ENCODE results near the gene TMEM144.
"Not testable (repeated sequence)": the region's sequence is repeated elsewhere in the genome, so short reads cannot be mapped to it uniquely, and the experiment has no call there.

TMEM144 gene

GRCh38 chr4:158236304-158237030 is 26.2 kb downstream of the TMEM144 start:
- DNase-seq (ENCODE audit: low read depth), result no peak

GRCh38 chr4:158238575-158238974 is 28.3 kb downstream of the TMEM144 start:
- no peak for DNase-seq (ENCODE audit: low read depth)

GRCh38 chr4:158239196-158239595 is 28.9 kb downstream of the TMEM144 start:
- DNase-seq (ENCODE audit: low read depth), result no peak

- no peak for DNase-seq (ENCODE audit: low read depth)
Measured at GRCh38 chr4:158243071-158243470, 32.8 kb downstream of the TMEM144 start.

- DNase-seq (ENCODE audit: low read depth), result no peak
Measured at GRCh38 chr4:158250321-158250720, 40.0 kb downstream of the TMEM144 start.

- no peak for DNase-seq (ENCODE audit: low read depth)
Measured at GRCh38 chr4:158253350-158253980, 43.2 kb downstream of the TMEM144 start.

GRCh38 chr4:158254292-158254691 is 44.0 kb downstream of the TMEM144 start:
- DNase-seq (ENCODE audit: low read depth), result no peak

GRCh38 chr4:158255727-158256324 is 45.5 kb downstream of the TMEM144 start:
- no peak for DNase-seq (ENCODE audit: low read depth)

GRCh38 chr4:158259955-158260575 is 49.8 kb downstream of the TMEM144 start:
- DNase-seq (ENCODE audit: low read depth), result no peak

GRCh38 chr4:158261480-158261879 is 51.2 kb downstream of the TMEM144 start:
- no peak for DNase-seq (ENCODE audit: low read depth)

GRCh38 chr4:158268553-158268952 is 58.3 kb downstream of the TMEM144 start:
- no peak for DNase-seq (ENCODE audit: low read depth)

- DNase-seq (ENCODE audit: low read depth), result no peak
Measured at GRCh38 chr4:158274636-158275035, 64.3 kb downstream of the TMEM144 start.

GRCh38 chr4:158277558-158277957 is 67.3 kb downstream of the TMEM144 start:
- DNase-seq (ENCODE audit: low read depth), result no peak

GRCh38 chr4:158279052-158279451 is 68.8 kb downstream of the TMEM144 start:
- DNase-seq (ENCODE audit: low read depth), result not testable (repeated sequence)

GRCh38 chr4:158280856-158281255 is 70.6 kb downstream of the TMEM144 start:
- no peak for DNase-seq (ENCODE audit: low read depth)

GRCh38 chr4:158282252-158282651 is 72.0 kb downstream of the TMEM144 start:
- DNase-seq (ENCODE audit: low read depth), result no peak

- DNase-seq (ENCODE audit: low read depth), result no peak
Measured at GRCh38 chr4:158285429-158286216, 75.3 kb downstream of the TMEM144 start.

- no peak for DNase-seq (ENCODE audit: low read depth)
Measured at GRCh38 chr4:158290912-158291311, 80.6 kb downstream of the TMEM144 start.

- no peak for DNase-seq (ENCODE audit: low read depth)
Measured at GRCh38 chr4:158291334-158292055, 81.2 kb downstream of the TMEM144 start.

- no peak for DNase-seq (ENCODE audit: low read depth)
Measured at GRCh38 chr4:158292156-158292555, 81.9 kb downstream of the TMEM144 start.

- DNase-seq (ENCODE audit: low read depth), result no peak
Measured at GRCh38 chr4:158295053-158295452, 84.8 kb downstream of the TMEM144 start.
